KMS-11 (cell line): Measurements from ENCODE around the gene FBXO41.

Experiments used
- H2AFZ ChIP-seq: fragments of 200-600 bp; sonication (generic); 2 replicates; pipeline ENCODE4 v1.6.1; 2016; ENCODE audit warnings: antibody characterized with exemption, mixed run types, low read depth
- H3K27ac ChIP-seq: fragments of 200-600 bp; sonication (generic); 2 replicates; pipeline ENCODE4 v1.6.1; 2016; ENCODE audit warnings: mild to moderate bottlenecking, mixed run types
- H3K27me3 ChIP-seq: fragments of 200-600 bp; sonication (generic); 2 replicates; pipeline ENCODE4 v1.6.1; 2017; ENCODE audit warnings: mild to moderate bottlenecking, low read depth, mixed run types, moderate library complexity; ENCODE audit not compliant: insufficient read depth
- H3K36me3 ChIP-seq: fragments of 200-600 bp; sonication (generic); 2 replicates; pipeline ENCODE4 v1.6.1; 2017; ENCODE audit warnings: mild to moderate bottlenecking, mixed run types; ENCODE audit not compliant: insufficient read depth
- H3K4me1 ChIP-seq: fragments of 200-600 bp; sonication (generic); 2 replicates; pipeline ENCODE4 v1.6.1; 2016; ENCODE audit warnings: mild to moderate bottlenecking, low read depth, mixed run types; ENCODE audit not compliant: poor library complexity, severe bottlenecking
- H3K4me2 ChIP-seq: fragments of 200-600 bp; sonication (generic); 2 replicates; pipeline ENCODE4 v1.7.0; 2016; ENCODE audit warnings: mild to moderate bottlenecking, mixed run types
- H3K4me3 ChIP-seq: fragments of 200-600 bp; sonication (generic); IDR thresholded peaks from 2 replicates; pipeline ENCODE4 v1.6.1; 2017; ENCODE audit warnings: low read depth, low read length, mixed read lengths; ENCODE audit not compliant: insufficient read depth
- H3K79me2 ChIP-seq: fragments of 200-600 bp; sonication (generic); 2 replicates; pipeline ENCODE4 v1.6.1; 2016; ENCODE audit warnings: low read depth, mixed run types; ENCODE audit not compliant: insufficient read depth
- H3K9ac ChIP-seq: fragments of 200-600 bp; sonication (generic); 2 replicates; pipeline ENCODE4 v1.6.1; 2016; ENCODE audit warnings: mild to moderate bottlenecking, mixed run types
- H4K20me1 ChIP-seq: fragments of 200-600 bp; sonication (generic); 2 replicates; pipeline ENCODE4 v1.6.1; 2016; ENCODE audit warnings: mild to moderate bottlenecking, mixed run types; ENCODE audit not compliant: insufficient read depth
- CTCF ChIP-seq: fragments of 200-600 bp; sonication (generic); conservative IDR thresholded peaks from 2 replicates; pipeline ENCODE4 v1.6.1; 2017; ENCODE audit warnings: low read depth, mild to moderate bottlenecking, antibody characterized with exemption, low read length, moderate library complexity, mixed read lengths

Gene FBXO41

GRCh38 chr2:73300926-73301325 lies 16.6 kb upstream of the FBXO41 start:
- no peak overlapping the region for H3K4me2 ChIP-seq
- no peaks in the 10 kb centered on the region for H3K36me3 ChIP-seq
- H4K20me1 ChIP-seq, result no peaks in the 10 kb centered on the region
- peaks cover 12% of the 10 kb centered on the region; the same call in 1 of the 2 replicates for H3K27me3 ChIP-seq
- no peak overlapping the region for H3K4me3 ChIP-seq
- no peak overlapping the region for H2AFZ ChIP-seq
- H3K27ac ChIP-seq, result no peak overlapping the region
- TF ChIP-seq CTCF, result no peak
- H3K4me1 ChIP-seq, result no peaks in the 10 kb centered on the region
- no peak overlapping the region for H3K9ac ChIP-seq
- H3K79me2 ChIP-seq, result no peaks in the 10 kb centered on the region

GRCh38 chr2:73297586-73297985 lies 13.3 kb upstream of the FBXO41 start:
- Histone ChIP-seq H3K27me3 (peaks cover 29% of the 10 kb centered on the region; the same call in 1 of the 2 replicates), H3K9ac (no peak overlapping the region), H2AFZ (no peak overlapping the region), H3K36me3 (no peaks in the 10 kb centered on the region), H3K79me2 (no peaks in the 10 kb centered on the region), H3K4me3 (no peak overlapping the region), H4K20me1 (no peaks in the 10 kb centered on the region), H3K4me2 (no peak overlapping the region), H3K4me1 (no peaks in the 10 kb centered on the region), H3K27ac (no peak overlapping the region)
- TF ChIP-seq CTCF, result no peak

- no peaks in the 10 kb centered on the region for H3K4me1 ChIP-seq
- H3K9ac ChIP-seq, result no peak overlapping the region
- H3K36me3 ChIP-seq, result no peaks in the 10 kb centered on the region
- peaks cover 33% of the 10 kb centered on the region; the same call in 1 of the 2 replicates for H3K27me3 ChIP-seq
- H2AFZ ChIP-seq, result no peak overlapping the region
- no peak overlapping the region for H3K27ac ChIP-seq
- no peaks in the 10 kb centered on the region for H3K79me2 ChIP-seq
- H4K20me1 ChIP-seq, result no peaks in the 10 kb centered on the region
- H3K4me2 ChIP-seq, result no peak overlapping the region
- no peak for TF ChIP-seq CTCF
- H3K4me3 ChIP-seq, result no peak overlapping the region
Measured at GRCh38 chr2:73297151-73297559, 12.9 kb upstream of the FBXO41 start.

- no peak overlapping the region for H2AFZ ChIP-seq
- no peak overlapping the region for H3K27ac ChIP-seq
- H3K4me1 ChIP-seq, result no peaks in the 10 kb centered on the region
- H3K27me3 ChIP-seq, result peaks cover 39% of the 10 kb centered on the region; the same call in 1 of the 2 replicates
- H4K20me1 ChIP-seq, result no peaks in the 10 kb centered on the region
- H3K4me2 ChIP-seq, result no peak overlapping the region
- no peaks in the 10 kb centered on the region for H3K79me2 ChIP-seq
- no peak for TF ChIP-seq CTCF
- no peaks in the 10 kb centered on the region for H3K36me3 ChIP-seq
- no peak overlapping the region for H3K9ac ChIP-seq
- no peak overlapping the region for H3K4me3 ChIP-seq
Measured at GRCh38 chr2:73295751-73296400, 11.6 kb upstream of the FBXO41 start.
